ENCODE data around the gene PRKCSH. TPM values are rescaled to one million over a fixed set of nuclear protein-coding genes. Genes with fewer than 3 reads are reported as not detected.
A peak's percentile ranks its signal among the peaks of the same experiment; 100 is the strongest.

Gene PRKCSH
- polyA plus RNA-seq, 1 of the 3 experiments (the other 2 are of a cell fraction): 502 TPM

DNA sequence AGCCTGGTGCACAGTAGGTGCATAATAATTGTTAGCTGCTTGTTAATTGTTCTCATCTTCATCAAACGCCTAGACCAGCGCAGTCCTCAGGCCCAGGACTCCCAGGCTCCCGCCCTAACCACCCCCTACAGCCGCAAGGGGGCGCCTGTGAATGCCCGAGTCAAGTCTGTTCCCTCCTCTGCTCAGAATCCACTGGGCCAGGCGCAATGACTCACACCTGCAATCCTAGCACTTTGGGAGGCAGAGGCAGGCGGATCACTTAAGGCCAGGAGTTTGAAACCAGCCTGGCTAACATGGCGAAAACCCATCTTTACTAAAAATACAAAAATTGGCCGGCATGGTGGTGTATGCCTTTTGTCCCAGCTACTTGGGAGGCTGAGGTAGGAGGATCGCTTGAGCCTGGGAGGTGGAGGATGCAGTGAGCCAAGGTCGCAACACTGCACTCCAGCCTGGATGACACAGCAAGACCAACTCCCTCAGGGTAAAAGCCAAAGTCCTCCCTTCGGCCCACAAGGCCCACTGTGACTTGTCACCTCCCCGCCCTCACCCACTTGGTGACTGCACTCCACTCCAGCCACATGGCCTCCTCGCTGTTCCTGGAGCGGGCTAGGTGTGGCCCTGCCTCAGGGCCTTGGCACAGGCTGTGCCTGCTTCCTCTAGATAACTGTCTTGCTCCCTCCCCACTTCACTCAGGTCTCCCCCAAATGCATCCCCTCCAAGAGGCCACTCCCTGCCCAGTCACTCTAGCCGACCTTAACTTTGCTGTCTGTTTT lies 61.1 kb downstream of the PRKCSH start:
- H3F3A ChIP-seq (replicated peaks; ENCODE audit: insufficient read depth): no peaks in the 10 kb centered on the region
- H4K20me1 ChIP-seq (ENCODE audit: insufficient read depth): peaks cover 8% of the 10 kb centered on the region; the same call in 1 of the 2 replicates
- POLR2A ChIA-PET: no interaction called here
- 47% methylated on average over 11 of the region's 17 CpGs for WGBS (ENCODE audit: low lambda C conversion rate)
- no peaks in the 10 kb centered on the region for H3K9me2 ChIP-seq
- H3K36me3 ChIP-seq (replicated peaks in 1 of 2; ENCODE audit: control insufficient read depth in 1 of 2, insufficient read depth in 2 of 2, low read length in 1 of 2): peaks cover 0 to 10% of the 10 kb centered on the region in 2 experiments
- no peaks in the 10 kb centered on the region for H3K27me3 ChIP-seq (ENCODE audit: insufficient read depth)
- CTCF ChIA-PET: interaction anchor here (0.5 to 5.0 kb wide), 20 partner anchors 9 to 782 kb away, joined by 3 to 57 read pairs (median 3); partner anchors contain the start of genes ELAVL3 and ZNF653
- H3K27ac ChIP-seq (ENCODE audit: low read depth in 2 of 2, low read length in 1 of 2): no peak overlapping the region
- H3K4me1 ChIP-seq (ENCODE audit: control insufficient read depth in 1 of 2, insufficient read depth in 2 of 2, low read depth in 1 of 2, low read length in 1 of 2): peaks cover 0 to 3% of the 10 kb centered on the region in 2 experiments; a peak in 1 of 4 replicates
- peak; percentile 88 for DNase-seq
- H3K4me3 ChIP-seq (ENCODE audit: low read depth in 2 of 2, low read length in 1 of 2): no peak overlapping the region; a peak in 1 of 4 replicates
- no peak overlapping the region for H2AFZ ChIP-seq (ENCODE audit: low read depth)
- no peak overlapping the region for H3K9ac ChIP-seq
- H3K79me2 ChIP-seq (ENCODE audit: insufficient read depth): no peaks in the 10 kb centered on the region
- H3K9me3 ChIP-seq: no peaks in the 10 kb centered on the region
- no peak overlapping the region for H3K4me2 ChIP-seq
- TF ChIP-seq, protein P1, sequence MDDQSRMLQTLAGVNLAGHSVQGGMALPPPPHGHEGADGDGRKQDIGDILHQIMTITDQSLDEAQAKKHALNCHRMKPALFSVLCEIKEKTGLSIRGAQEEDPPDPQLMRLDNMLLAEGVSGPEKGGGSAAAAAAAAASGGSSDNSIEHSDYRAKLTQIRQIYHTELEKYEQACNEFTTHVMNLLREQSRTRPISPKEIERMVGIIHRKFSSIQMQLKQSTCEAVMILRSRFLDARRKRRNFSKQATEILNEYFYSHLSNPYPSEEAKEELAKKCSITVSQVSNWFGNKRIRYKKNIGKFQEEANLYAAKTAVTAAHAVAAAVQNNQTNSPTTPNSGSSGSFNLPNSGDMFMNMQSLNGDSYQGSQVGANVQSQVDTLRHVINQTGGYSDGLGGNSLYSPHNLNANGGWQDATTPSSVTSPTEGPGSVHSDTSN (IDR thresholded peaks at IDR 0.05): no peak
- TF ChIP-seq, protein P2, sequence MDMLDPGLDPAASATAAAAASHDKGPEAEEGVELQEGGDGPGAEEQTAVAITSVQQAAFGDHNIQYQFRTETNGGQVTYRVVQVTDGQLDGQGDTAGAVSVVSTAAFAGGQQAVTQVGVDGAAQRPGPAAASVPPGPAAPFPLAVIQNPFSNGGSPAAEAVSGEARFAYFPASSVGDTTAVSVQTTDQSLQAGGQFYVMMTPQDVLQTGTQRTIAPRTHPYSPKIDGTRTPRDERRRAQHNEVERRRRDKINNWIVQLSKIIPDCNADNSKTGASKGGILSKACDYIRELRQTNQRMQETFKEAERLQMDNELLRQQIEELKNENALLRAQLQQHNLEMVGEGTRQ (IDR thresholded peaks at IDR 0.05; ENCODE audit: borderline replicate concordance, low read depth, low read length): no peak
- no peak for TF ChIP-seq EP300 (IDR thresholded peaks at IDR 0.05; ENCODE audit: borderline replicate concordance in 1 of 2, low read depth in 1 of 2, low read length in 1 of 2)
- no peak for TF ChIP-seq FOXM1 (IDR thresholded peaks at IDR 0.05; ENCODE audit: low read depth)
- TF ChIP-seq, protein P3, sequence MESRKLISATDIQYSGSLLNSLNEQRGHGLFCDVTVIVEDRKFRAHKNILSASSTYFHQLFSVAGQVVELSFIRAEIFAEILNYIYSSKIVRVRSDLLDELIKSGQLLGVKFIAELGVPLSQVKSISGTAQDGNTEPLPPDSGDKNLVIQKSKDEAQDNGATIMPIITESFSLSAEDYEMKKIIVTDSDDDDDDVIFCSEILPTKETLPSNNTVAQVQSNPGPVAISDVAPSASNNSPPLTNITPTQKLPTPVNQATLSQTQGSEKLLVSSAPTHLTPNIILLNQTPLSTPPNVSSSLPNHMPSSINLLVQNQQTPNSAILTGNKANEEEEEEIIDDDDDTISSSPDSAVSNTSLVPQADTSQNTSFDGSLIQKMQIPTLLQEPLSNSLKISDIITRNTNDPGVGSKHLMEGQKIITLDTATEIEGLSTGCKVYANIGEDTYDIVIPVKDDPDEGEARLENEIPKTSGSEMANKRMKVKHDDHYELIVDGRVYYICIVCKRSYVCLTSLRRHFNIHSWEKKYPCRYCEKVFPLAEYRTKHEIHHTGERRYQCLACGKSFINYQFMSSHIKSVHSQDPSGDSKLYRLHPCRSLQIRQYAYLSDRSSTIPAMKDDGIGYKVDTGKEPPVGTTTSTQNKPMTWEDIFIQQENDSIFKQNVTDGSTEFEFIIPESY (IDR thresholded peaks at IDR 0.05; ENCODE audit: borderline replicate concordance, low read depth): no peak
- TF ChIP-seq NRF1 (IDR thresholded peaks at IDR 0.05; ENCODE audit: low read depth, low read length): no peak
- 0 out of 2 replicates have a peak, but pooled peaks have one; percentile 28 for TF ChIP-seq SIN3A (IDR thresholded peaks at IDR 0.05; ENCODE audit: borderline replicate concordance, low read depth, low read length)
- TF ChIP-seq EZH2phosphoT487 (IDR thresholded peaks at IDR 0.05; ENCODE audit: borderline replicate concordance, low read depth): no peak
- TF ChIP-seq, protein P4, sequence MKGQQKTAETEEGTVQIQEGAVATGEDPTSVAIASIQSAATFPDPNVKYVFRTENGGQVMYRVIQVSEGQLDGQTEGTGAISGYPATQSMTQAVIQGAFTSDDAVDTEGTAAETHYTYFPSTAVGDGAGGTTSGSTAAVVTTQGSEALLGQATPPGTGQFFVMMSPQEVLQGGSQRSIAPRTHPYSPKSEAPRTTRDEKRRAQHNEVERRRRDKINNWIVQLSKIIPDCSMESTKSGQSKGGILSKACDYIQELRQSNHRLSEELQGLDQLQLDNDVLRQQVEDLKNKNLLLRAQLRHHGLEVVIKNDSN (IDR thresholded peaks at IDR 0.05; ENCODE audit: borderline replicate concordance, low read depth): no peak
- TF ChIP-seq FOSL2 (IDR thresholded peaks at IDR 0.05; ENCODE audit: borderline replicate concordance, low read depth): peak; percentile 81
- TF ChIP-seq JUND (IDR thresholded peaks at IDR 0.05): peak; percentile 54; the same call in 1 of the 2 replicates
- peak; percentile 68 for TF ChIP-seq SMC3 (IDR thresholded peaks at IDR 0.05; ENCODE audit: low read depth, low read length)
- TF ChIP-seq, protein P5, sequence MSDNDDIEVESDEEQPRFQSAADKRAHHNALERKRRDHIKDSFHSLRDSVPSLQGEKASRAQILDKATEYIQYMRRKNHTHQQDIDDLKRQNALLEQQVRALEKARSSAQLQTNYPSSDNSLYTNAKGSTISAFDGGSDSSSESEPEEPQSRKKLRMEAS (IDR thresholded peaks at IDR 0.05; ENCODE audit: low read depth): no peak
- TF ChIP-seq FOXJ3 (CRISPR knock-in tag; IDR thresholded peaks at IDR 0.05): no peak; the same call in 1 of the 2 replicates
- TF ChIP-seq TCF12 (IDR thresholded peaks at IDR 0.05): no peak
- TF ChIP-seq RAD21 (IDR thresholded peaks at IDR 0.05; ENCODE audit: low read length): peak; percentile 59
- TF ChIP-seq RFX5 (IDR thresholded peaks at IDR 0.05; ENCODE audit: low read length): no peak
- TF ChIP-seq, protein P6, sequence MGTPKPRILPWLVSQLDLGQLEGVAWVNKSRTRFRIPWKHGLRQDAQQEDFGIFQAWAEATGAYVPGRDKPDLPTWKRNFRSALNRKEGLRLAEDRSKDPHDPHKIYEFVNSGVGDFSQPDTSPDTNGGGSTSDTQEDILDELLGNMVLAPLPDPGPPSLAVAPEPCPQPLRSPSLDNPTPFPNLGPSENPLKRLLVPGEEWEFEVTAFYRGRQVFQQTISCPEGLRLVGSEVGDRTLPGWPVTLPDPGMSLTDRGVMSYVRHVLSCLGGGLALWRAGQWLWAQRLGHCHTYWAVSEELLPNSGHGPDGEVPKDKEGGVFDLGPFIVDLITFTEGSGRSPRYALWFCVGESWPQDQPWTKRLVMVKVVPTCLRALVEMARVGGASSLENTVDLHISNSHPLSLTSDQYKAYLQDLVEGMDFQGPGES (IDR thresholded peaks at IDR 0.05; ENCODE audit: low read depth, low read length): no peak
- no peak for TF ChIP-seq RCOR1 (IDR thresholded peaks at IDR 0.05; ENCODE audit: low read length)
- TF ChIP-seq RXRA (IDR thresholded peaks at IDR 0.05; ENCODE audit: borderline replicate concordance, low read depth): no peak
- TF ChIP-seq, protein P7, sequence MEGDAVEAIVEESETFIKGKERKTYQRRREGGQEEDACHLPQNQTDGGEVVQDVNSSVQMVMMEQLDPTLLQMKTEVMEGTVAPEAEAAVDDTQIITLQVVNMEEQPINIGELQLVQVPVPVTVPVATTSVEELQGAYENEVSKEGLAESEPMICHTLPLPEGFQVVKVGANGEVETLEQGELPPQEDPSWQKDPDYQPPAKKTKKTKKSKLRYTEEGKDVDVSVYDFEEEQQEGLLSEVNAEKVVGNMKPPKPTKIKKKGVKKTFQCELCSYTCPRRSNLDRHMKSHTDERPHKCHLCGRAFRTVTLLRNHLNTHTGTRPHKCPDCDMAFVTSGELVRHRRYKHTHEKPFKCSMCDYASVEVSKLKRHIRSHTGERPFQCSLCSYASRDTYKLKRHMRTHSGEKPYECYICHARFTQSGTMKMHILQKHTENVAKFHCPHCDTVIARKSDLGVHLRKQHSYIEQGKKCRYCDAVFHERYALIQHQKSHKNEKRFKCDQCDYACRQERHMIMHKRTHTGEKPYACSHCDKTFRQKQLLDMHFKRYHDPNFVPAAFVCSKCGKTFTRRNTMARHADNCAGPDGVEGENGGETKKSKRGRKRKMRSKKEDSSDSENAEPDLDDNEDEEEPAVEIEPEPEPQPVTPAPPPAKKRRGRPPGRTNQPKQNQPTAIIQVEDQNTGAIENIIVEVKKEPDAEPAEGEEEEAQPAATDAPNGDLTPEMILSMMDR (IDR thresholded peaks at IDR 0.05): peak; percentile 89

Data from SK-N-SH (cell line).